Choroid plexus epithelial cell (primary cell): ENCODE data around the gene GM2A.

Source experiments
- DNase-seq: peaks from one replicate; pipeline ENCODE4 v3.0.0-alpha.2; 2010; ENCODE audit warnings: low read depth
- H3K4me3 ChIP-seq: 2 replicates; pipeline ENCODE4 v1.5.1; 2011; ENCODE audit warnings: low read depth, mild to moderate bottlenecking, control low read depth, low read length, moderate library complexity
- CTCF ChIP-seq: conservative IDR thresholded peaks from 2 replicates; pipeline ENCODE4 v1.5.1; 2011; ENCODE audit warnings: low read depth, mild to moderate bottlenecking, control low read depth, inconsistent platforms, low read length, moderate library complexity

GM2A gene

GRCh38 chr5:151313357-151313756, 60.4 kb downstream of the GM2A start:
- no peak overlapping the region for H3K4me3 ChIP-seq

GRCh38 chr5:151315998-151316597, 63.1 kb downstream of the GM2A start:
- no peak overlapping the region for H3K4me3 ChIP-seq
- peak; percentile 98 for TF ChIP-seq CTCF
- DNase-seq = peak; percentile 87

More at GRCh38 chr5:151313357-151313756, 60.4 kb downstream of the GM2A start:
- DNase-seq = no peak
- no peak for TF ChIP-seq CTCF

- H3K4me3 ChIP-seq = no peak overlapping the region
- TF ChIP-seq CTCF = no peak
- DNase-seq = no peak
Measured at GRCh38 chr5:151317871-151318270, 64.9 kb downstream of the GM2A start.

GRCh38 chr5:151318850-151319732, 66.1 kb downstream of the GM2A start:
- DNase-seq = peak; percentile 60
- H3K4me3 ChIP-seq = no peak overlapping the region
- peak; percentile 60 for TF ChIP-seq CTCF
